H9 (cell line): ENCODE measurements around the gene RET. TPM values are rescaled to one million over a fixed set of nuclear protein-coding genes. Genes with fewer than 3 reads are reported as not detected.

Experiments used
- DNase-seq: peaks from one replicate; pipeline ENCODE4 v3.0.0-alpha.2; 2017
- H2AFZ ChIP-seq: one replicate; pipeline ENCODE4 v1.6.1; 2013; ENCODE audit warnings: mild to moderate bottlenecking, low read length, control low read depth, moderate library complexity
- H2AK5ac ChIP-seq: 2 replicates; pipeline ENCODE4 v1.6.1; 2013; ENCODE audit warnings: low read length, control low read depth, mixed read lengths; ENCODE audit not compliant: insufficient read length
- H2BK120ac ChIP-seq: one replicate; pipeline ENCODE4 v1.6.1; 2013; ENCODE audit warnings: low read depth, mild to moderate bottlenecking, low read length, control low read depth, inconsistent platforms; ENCODE audit not compliant: poor library complexity, severe bottlenecking
- H2BK12ac ChIP-seq: 2 replicates; pipeline ENCODE4 v1.6.1; 2013; ENCODE audit warnings: low read length, control low read depth, mixed read lengths, low read depth; ENCODE audit not compliant: insufficient read length
- H2BK15ac ChIP-seq: 2 replicates; pipeline ENCODE4 v1.6.1; 2013; ENCODE audit warnings: low read depth, low read length, control low read depth
- H2BK20ac ChIP-seq: one replicate; pipeline ENCODE4 v1.6.1; 2013; ENCODE audit warnings: low read depth, mild to moderate bottlenecking, low read length, control low read depth, inconsistent platforms; ENCODE audit not compliant: poor library complexity, severe bottlenecking
- H2BK5ac ChIP-seq: 2 replicates; pipeline ENCODE4 v1.6.1; 2013; ENCODE audit warnings: low read length, control low read depth, mixed read lengths; ENCODE audit not compliant: insufficient read length
- H3K14ac ChIP-seq: 2 replicates; pipeline ENCODE4 v1.6.1; 2013; ENCODE audit warnings: low read length, control low read depth; ENCODE audit not compliant: insufficient read depth
- H3K18ac ChIP-seq: 2 replicates; pipeline ENCODE4 v1.6.1; 2013; ENCODE audit warnings: low read depth, mild to moderate bottlenecking, mixed read lengths, low read length, control low read depth; ENCODE audit not compliant: insufficient read length
- H3K23ac ChIP-seq: 2 replicates; pipeline ENCODE4 v1.6.1; 2013; ENCODE audit warnings: low read length, control low read depth, mixed read lengths, low read depth; ENCODE audit not compliant: insufficient read length
- H3K23me2 ChIP-seq: 2 replicates; pipeline ENCODE4 v1.6.1; 2013; ENCODE audit warnings: low read depth, mild to moderate bottlenecking, mixed read lengths, low read length, control low read depth; ENCODE audit not compliant: insufficient read length, poor library complexity, severe bottlenecking
- H3K27ac ChIP-seq: 2 replicates; pipeline ENCODE4 v1.5.1; 2013; ENCODE audit warnings: low read length, control low read depth, mixed read lengths, low read depth; ENCODE audit not compliant: insufficient read length
- H3K27me3 ChIP-seq: 2 replicates; pipeline ENCODE4 v1.6.1; 2013; ENCODE audit warnings: low read length, control low read depth, inconsistent platforms; ENCODE audit not compliant: insufficient read depth
- H3K4ac ChIP-seq: 2 replicates; pipeline ENCODE4 v1.6.1; 2013; ENCODE audit warnings: low read depth, mild to moderate bottlenecking, control low read depth, inconsistent platforms, low read length, moderate library complexity
- H3K4me1 ChIP-seq: 2 replicates; pipeline ENCODE4 v1.6.1; 2013; ENCODE audit warnings: low read length, control low read depth, inconsistent platforms; ENCODE audit not compliant: insufficient read depth
- H3K4me2 ChIP-seq: 2 replicates; pipeline ENCODE4 v1.6.1; 2013; ENCODE audit warnings: low read length, control low read depth, mixed read lengths; ENCODE audit not compliant: insufficient read length, insufficient read depth
- H3K56ac ChIP-seq: 2 replicates; pipeline ENCODE4 v1.6.1; 2013; ENCODE audit warnings: low read depth, mild to moderate bottlenecking, mixed read lengths, low read length, control low read depth; ENCODE audit not compliant: insufficient read length
- H3K79me1 ChIP-seq: 2 replicates; pipeline ENCODE4 v1.6.1; 2013; ENCODE audit warnings: low read depth, mild to moderate bottlenecking, moderate library complexity, low read length, control low read depth, inconsistent platforms; ENCODE audit not compliant: insufficient read depth, poor library complexity, severe bottlenecking
- H3K79me2 ChIP-seq: 2 replicates; pipeline ENCODE4 v1.6.1; 2013; ENCODE audit warnings: low read length, control low read depth, inconsistent platforms; ENCODE audit not compliant: insufficient read depth
- H3K9ac ChIP-seq: 2 replicates; pipeline ENCODE4 v1.6.1; 2013; ENCODE audit warnings: low read length, control low read depth, mixed read lengths; ENCODE audit not compliant: insufficient read length; ENCODE audit errors: extremely low read depth
- H3K9me3 ChIP-seq: one replicate; pipeline ENCODE4 v1.6.1; 2013; ENCODE audit warnings: low read depth, low read length, inconsistent platforms; ENCODE audit not compliant: control insufficient read depth
- H3T11ph ChIP-seq: one replicate; pipeline ENCODE4 v1.6.1; 2013; ENCODE audit warnings: mild to moderate bottlenecking, low read length, control low read depth, inconsistent platforms
- H4K20me1 ChIP-seq: one replicate; pipeline ENCODE4 v1.6.1; 2013; ENCODE audit not compliant: control insufficient read depth, insufficient read length, insufficient read depth
- H4K5ac ChIP-seq: 2 replicates; pipeline ENCODE4 v1.6.1; 2013; ENCODE audit warnings: low read depth, mild to moderate bottlenecking, mixed read lengths, low read length, control low read depth; ENCODE audit not compliant: insufficient read length
- H4K8ac ChIP-seq: replicated peaks from 2 replicates; pipeline ENCODE4 v1.6.1; 2013; ENCODE audit warnings: low read length, control low read depth, mixed read lengths, low read depth; ENCODE audit not compliant: insufficient read length
- H4K91ac ChIP-seq: 2 replicates; pipeline ENCODE4 v1.6.1; 2013; ENCODE audit warnings: low read depth, mild to moderate bottlenecking, moderate library complexity, mixed read lengths, low read length, control low read depth; ENCODE audit not compliant: insufficient read length
- H3K27ac Mint-ChIP-seq, 3 experiments: 2 replicates in 2 of 3; 3 replicates in 1 of 3; pipeline ENCODE4 v1.8.0; 2020 to 2021; ENCODE audit warnings: mixed read lengths in 3 of 3, mild to moderate bottlenecking in 1 of 3, moderate library complexity in 1 of 3
- H3K27me3 Mint-ChIP-seq: 2 replicates; pipeline ENCODE4 v1.8.0; 2021; ENCODE audit warnings: low read depth, mild to moderate bottlenecking, moderate library complexity, mixed read lengths
- H3K36me3 Mint-ChIP-seq, 3 experiments: 2 replicates in 2 of 3; 3 replicates in 1 of 3; pipeline ENCODE4 v1.8.0; 2020 to 2021; ENCODE audit warnings: low read depth in 3 of 3, mixed read lengths in 3 of 3; ENCODE audit not compliant: insufficient read depth in 1 of 3
- H3K4me1 Mint-ChIP-seq, 2 experiments: 2 replicates each; pipeline ENCODE4 v1.8.0; 2020; ENCODE audit warnings: mixed read lengths in 2 of 2
- H3K4me3 Mint-ChIP-seq, 2 experiments: 2 replicates in 1 of 2; 3 replicates in 1 of 2; pipeline ENCODE4 v1.8.0; 2020 to 2021; ENCODE audit warnings: mild to moderate bottlenecking in 2 of 2, mixed read lengths in 2 of 2, moderate library complexity in 1 of 2
- H3K9me3 Mint-ChIP-seq, 2 experiments: 2 replicates in 1 of 2; 3 replicates in 1 of 2; pipeline ENCODE4 v1.8.0; 2020; ENCODE audit warnings: mild to moderate bottlenecking in 2 of 2, mixed read lengths in 2 of 2, moderate library complexity in 1 of 2
- CTCF ChIP-seq: fragments of 200-600 bp; sonication (generic); conservative IDR thresholded peaks from 3 replicates; pipeline ENCODE4 v1.8.0; 2021; ENCODE audit warnings: antibody characterized with exemption, mild to moderate bottlenecking
- WGBS: extraction: QIAGEN DNeasy Blood & Tissue Kit; methylation state at CpG from one replicate; pipeline ENCODE4 v1.1.7; 2013; ENCODE audit warnings: missing lambda C conversion rate, low lambda C conversion rate, mixed read lengths; ENCODE audit not compliant: insufficient read length; ENCODE audit errors: extremely low coverage; 5-methylcytosine and 5-hydroxymethylcytosine counted together
- total RNA-seq: library from RNA; stranded (reverse); gene quantifications from 2 replicates; pipeline ENCODE4 v1.2.1, GENCODE V29; 2021

The RET gene
- total RNA-seq, 1 experiment from 2014 or later, result 12.2 TPM

DNA sequence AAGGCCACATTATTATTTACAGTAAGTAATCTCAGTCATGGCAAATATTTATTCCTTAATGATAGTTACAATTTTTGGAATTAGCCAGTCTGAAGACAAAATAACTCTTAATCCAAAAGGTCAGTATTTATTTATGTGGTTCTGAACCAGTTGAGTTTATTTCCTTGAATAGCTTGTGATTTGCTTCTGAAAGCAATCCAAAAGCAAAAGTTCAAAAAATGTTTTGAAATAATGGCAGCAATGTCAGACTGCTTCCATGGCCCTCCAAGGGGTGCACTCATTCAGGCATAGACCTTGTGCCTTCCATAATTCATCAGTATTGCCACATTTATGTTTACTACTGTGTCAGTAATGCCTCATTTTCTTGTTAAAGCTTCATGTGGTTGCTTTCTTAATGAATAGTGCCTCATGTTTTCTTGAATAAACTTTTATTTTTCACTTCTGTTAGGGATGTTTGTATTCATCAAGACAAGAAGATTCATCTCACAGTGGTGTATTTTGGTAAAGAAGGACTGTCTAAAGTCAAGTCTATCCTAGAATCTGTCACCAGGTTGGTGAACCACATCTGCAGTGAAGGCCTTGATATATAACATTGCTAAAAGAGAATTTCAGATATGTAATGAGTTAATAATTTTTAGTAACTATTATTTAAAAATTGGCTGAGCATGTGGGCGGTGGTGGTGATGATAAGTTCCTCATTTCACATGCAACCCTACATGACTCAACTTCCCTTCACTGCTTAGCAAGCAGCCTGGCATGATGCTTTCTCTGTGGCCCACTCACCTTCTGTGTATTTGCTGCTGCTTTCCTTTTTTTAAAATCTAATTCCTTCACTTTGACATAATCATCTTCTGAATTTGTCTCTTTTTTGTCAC lies 83.4 kb downstream of the RET start:
- Histone ChIP-seq H3K4ac (no peak overlapping the region), H3K14ac (no peak overlapping the region), H2BK5ac (no peak overlapping the region), H3K18ac (no peak overlapping the region), H3K4me1 (no peaks in the 10 kb centered on the region), H2BK120ac (no peak overlapping the region), H3K9ac (no peak overlapping the region), H3K56ac (no peak overlapping the region), H3K23me2 (no peaks in the 10 kb centered on the region), H3T11ph (no peak overlapping the region), H3K27me3 (no peaks in the 10 kb centered on the region), H3K79me2 (no peaks in the 10 kb centered on the region; the same call in 1 of the 2 replicates), H3K27ac (no peak overlapping the region), H2BK12ac (no peak overlapping the region), H2BK15ac (no peak overlapping the region), H2BK20ac (no peak overlapping the region), H4K8ac (no peak overlapping the region), H4K5ac (no peak overlapping the region), H3K79me1 (no peaks in the 10 kb centered on the region), H3K4me2 (no peak overlapping the region), H2AFZ (no peak overlapping the region), H2AK5ac (no peak overlapping the region), H3K9me3 (no peaks in the 10 kb centered on the region), H3K23ac (no peak overlapping the region), H4K20me1 (no peaks in the 10 kb centered on the region), H4K91ac (no peak overlapping the region)
- peaks cover 0 to 3% of the 10 kb centered on the region in 2 experiments; a peak in 1 of 4 replicates for H3K4me1 Mint-ChIP-seq
- no peaks in the 10 kb centered on the region for H3K9me3 Mint-ChIP-seq
- no peak for TF ChIP-seq CTCF
- WGBS, result no CpG with 5 or more reads among the region's 1 CpG
- H3K4me3 Mint-ChIP-seq, result no peak overlapping the region
- DNase-seq, result no peak
- H3K27ac Mint-ChIP-seq, result peak overlapping the region in 1 of 3 experiments; percentile 1; a peak in 1 of 7 replicates
- no peaks in the 10 kb centered on the region for H3K27me3 Mint-ChIP-seq
- no peaks in the 10 kb centered on the region; a peak in 2 of 7 replicates for H3K36me3 Mint-ChIP-seq
